ENCODE data around the gene MFAP4.

Gene MFAP4

GRCh38 chr17:19386051-19386929, 700 bp downstream of the MFAP4 start:
- peak overlapping the region; percentile 48 to 56 (median 53) for H3K4me3 ChIP-seq (ENCODE audit: low read depth in 1 of 5, low read length in 5 of 5)
- H3K27me3 ChIP-seq (ENCODE audit: control insufficient read depth in 5 of 5, insufficient read depth in 4 of 5, low read length in 5 of 5), result no peaks in the 10 kb centered on the region
- H3K27ac ChIP-seq (ENCODE audit: low read depth, low read length), result peak overlapping the region; percentile 55
- H3K4me1 ChIP-seq (ENCODE audit: control insufficient read depth in 5 of 5, insufficient read depth in 5 of 5, low read length in 5 of 5), result peaks cover 11 to 60% (median 44%) of the 10 kb centered on the region in 5 donors
- H3K36me3 ChIP-seq (ENCODE audit: control insufficient read depth in 5 of 5, insufficient read depth in 5 of 5, low read length in 5 of 5), result peaks cover 0 to 43% (median 39%) of the 10 kb centered on the region in 5 donors
- H3K9ac ChIP-seq (ENCODE audit: low read length in 5 of 5), result peak overlapping the region in 2 of 5 donors; percentile 41 to 57
- no peaks in the 10 kb centered on the region for H3K9me3 ChIP-seq (ENCODE audit: control insufficient read depth in 5 of 5, low read length in 5 of 5)

- H3K27ac ChIP-seq (ENCODE audit: low read depth, low read length), result peak overlapping the region; percentile 55
- H3K9ac ChIP-seq (ENCODE audit: low read length in 5 of 5), result peak overlapping the region in 1 of 5 donors; percentile 43
- H3K27me3 ChIP-seq (ENCODE audit: control insufficient read depth in 5 of 5, insufficient read depth in 4 of 5, low read length in 5 of 5), result no peaks in the 10 kb centered on the region
- peaks cover 0 to 50% (median 46%) of the 10 kb centered on the region in 5 donors for H3K36me3 ChIP-seq (ENCODE audit: control insufficient read depth in 5 of 5, insufficient read depth in 5 of 5, low read length in 5 of 5)
- no peak overlapping the region for H3K4me3 ChIP-seq (ENCODE audit: low read depth in 1 of 5, low read length in 5 of 5)
- peaks cover 11 to 60% (median 44%) of the 10 kb centered on the region in 5 donors for H3K4me1 ChIP-seq (ENCODE audit: control insufficient read depth in 5 of 5, insufficient read depth in 5 of 5, low read length in 5 of 5)
- no peaks in the 10 kb centered on the region for H3K9me3 ChIP-seq (ENCODE audit: control insufficient read depth in 5 of 5, low read length in 5 of 5)
Observed at GRCh38 chr17:19385521-19385983, 1.4 kb downstream of the MFAP4 start.

- Histone ChIP-seq H3K27me3 (ENCODE audit: control insufficient read depth in 5 of 5, insufficient read depth in 4 of 5, low read length in 5 of 5) (no peaks in the 10 kb centered on the region), H3K4me3 (ENCODE audit: low read depth in 1 of 5, low read length in 5 of 5) (peak overlapping the region in 3 of 5 donors; percentile 12 to 50 (median 24)), H3K9ac (ENCODE audit: low read length in 5 of 5) (peak overlapping the region in 3 of 5 donors; percentile 18 to 43 (median 42)), H3K27ac (ENCODE audit: low read depth, low read length) (peak overlapping the region; percentile 37), H3K9me3 (ENCODE audit: control insufficient read depth in 5 of 5, low read length in 5 of 5) (no peaks in the 10 kb centered on the region), H3K4me1 (ENCODE audit: control insufficient read depth in 5 of 5, insufficient read depth in 5 of 5, low read length in 5 of 5) (peaks cover 11 to 60% (median 44%) of the 10 kb centered on the region in 5 donors), H3K36me3 (ENCODE audit: control insufficient read depth in 5 of 5, insufficient read depth in 5 of 5, low read length in 5 of 5) (peaks cover 0 to 57% (median 53%) of the 10 kb centered on the region in 5 donors)
Observed at GRCh38 chr17:19384723-19385391, 2.1 kb downstream of the MFAP4 start.

GRCh38 chr17:19383681-19384470, 3.1 kb downstream of the MFAP4 start:
- H3K27me3 ChIP-seq (ENCODE audit: control insufficient read depth in 5 of 5, insufficient read depth in 4 of 5, low read length in 5 of 5), result no peaks in the 10 kb centered on the region
- H3K36me3 ChIP-seq (ENCODE audit: control insufficient read depth in 5 of 5, insufficient read depth in 5 of 5, low read length in 5 of 5), result peaks cover 0 to 65% (median 59%) of the 10 kb centered on the region in 5 donors
- no peak overlapping the region for H3K9ac ChIP-seq (ENCODE audit: low read length in 5 of 5)
- no peaks in the 10 kb centered on the region for H3K9me3 ChIP-seq (ENCODE audit: control insufficient read depth in 5 of 5, low read length in 5 of 5)
- H3K4me1 ChIP-seq (ENCODE audit: control insufficient read depth in 5 of 5, insufficient read depth in 5 of 5, low read length in 5 of 5), result peaks cover 16 to 66% (median 51%) of the 10 kb centered on the region in 5 donors
- peak overlapping the region; percentile 7 for H3K27ac ChIP-seq (ENCODE audit: low read depth, low read length)
- no peak overlapping the region for H3K4me3 ChIP-seq (ENCODE audit: low read depth in 1 of 5, low read length in 5 of 5)

GRCh38 chr17:19382531-19383444, 4.2 kb downstream of the MFAP4 start:
- no peaks in the 10 kb centered on the region for H3K27me3 ChIP-seq (ENCODE audit: control insufficient read depth in 5 of 5, insufficient read depth in 4 of 5, low read length in 5 of 5)
- peaks cover 0 to 65% (median 59%) of the 10 kb centered on the region in 5 donors for H3K36me3 ChIP-seq (ENCODE audit: control insufficient read depth in 5 of 5, insufficient read depth in 5 of 5, low read length in 5 of 5)
- no peaks in the 10 kb centered on the region for H3K9me3 ChIP-seq (ENCODE audit: control insufficient read depth in 5 of 5, low read length in 5 of 5)
- no peak overlapping the region for H3K4me3 ChIP-seq (ENCODE audit: low read depth in 1 of 5, low read length in 5 of 5)
- H3K27ac ChIP-seq (ENCODE audit: low read depth, low read length), result no peak overlapping the region
- H3K4me1 ChIP-seq (ENCODE audit: control insufficient read depth in 5 of 5, insufficient read depth in 5 of 5, low read length in 5 of 5), result peaks cover 13 to 64% (median 46%) of the 10 kb centered on the region in 5 donors
- no peak overlapping the region for H3K9ac ChIP-seq (ENCODE audit: low read length in 5 of 5)

- no peak overlapping the region for H3K27ac ChIP-seq (ENCODE audit: low read depth, low read length)
- no peak overlapping the region for H3K9ac ChIP-seq (ENCODE audit: low read length in 5 of 5)
- H3K4me3 ChIP-seq (ENCODE audit: low read depth in 1 of 5, low read length in 5 of 5), result no peak overlapping the region
- H3K36me3 ChIP-seq (ENCODE audit: control insufficient read depth in 5 of 5, insufficient read depth in 5 of 5, low read length in 5 of 5), result peaks cover 0 to 65% (median 59%) of the 10 kb centered on the region in 5 donors
- no peaks in the 10 kb centered on the region for H3K9me3 ChIP-seq (ENCODE audit: control insufficient read depth in 5 of 5, low read length in 5 of 5)
- no peaks in the 10 kb centered on the region for H3K27me3 ChIP-seq (ENCODE audit: control insufficient read depth in 5 of 5, insufficient read depth in 4 of 5, low read length in 5 of 5)
- peaks cover 12 to 62% (median 47%) of the 10 kb centered on the region in 5 donors for H3K4me1 ChIP-seq (ENCODE audit: control insufficient read depth in 5 of 5, insufficient read depth in 5 of 5, low read length in 5 of 5)
Observed at GRCh38 chr17:19381741-19382444, 5.1 kb downstream of the MFAP4 start.

GRCh38 chr17:19381361-19381740, 5.6 kb downstream of the MFAP4 start:
- H3K4me1 ChIP-seq (ENCODE audit: control insufficient read depth in 5 of 5, insufficient read depth in 5 of 5, low read length in 5 of 5), result peaks cover 12 to 59% (median 43%) of the 10 kb centered on the region in 5 donors
- H3K27ac ChIP-seq (ENCODE audit: low read depth, low read length), result no peak overlapping the region
- H3K4me3 ChIP-seq (ENCODE audit: low read depth in 1 of 5, low read length in 5 of 5), result no peak overlapping the region
- H3K9ac ChIP-seq (ENCODE audit: low read length in 5 of 5), result no peak overlapping the region
- H3K27me3 ChIP-seq (ENCODE audit: control insufficient read depth in 5 of 5, insufficient read depth in 4 of 5, low read length in 5 of 5), result no peaks in the 10 kb centered on the region
- peaks cover 0 to 65% (median 59%) of the 10 kb centered on the region in 5 donors for H3K36me3 ChIP-seq (ENCODE audit: control insufficient read depth in 5 of 5, insufficient read depth in 5 of 5, low read length in 5 of 5)
- no peaks in the 10 kb centered on the region for H3K9me3 ChIP-seq (ENCODE audit: control insufficient read depth in 5 of 5, low read length in 5 of 5)

- peaks cover 10 to 54% (median 39%) of the 10 kb centered on the region in 5 donors for H3K4me1 ChIP-seq (ENCODE audit: control insufficient read depth in 5 of 5, insufficient read depth in 5 of 5, low read length in 5 of 5)
Observed at GRCh38 chr17:19380481-19381301, 6.3 kb downstream of the MFAP4 start.

More at GRCh38 chr17:19380481-19381301, 6.3 kb downstream of the MFAP4 start:
- Histone ChIP-seq H3K36me3 (ENCODE audit: control insufficient read depth in 5 of 5, insufficient read depth in 5 of 5, low read length in 5 of 5) (peaks cover 0 to 65% (median 59%) of the 10 kb centered on the region in 5 donors), H3K27ac (ENCODE audit: low read depth, low read length) (no peak overlapping the region), H3K9ac (ENCODE audit: low read length in 5 of 5) (no peak overlapping the region), H3K27me3 (ENCODE audit: control insufficient read depth in 5 of 5, insufficient read depth in 4 of 5, low read length in 5 of 5) (no peaks in the 10 kb centered on the region), H3K9me3 (ENCODE audit: control insufficient read depth in 5 of 5, low read length in 5 of 5) (no peaks in the 10 kb centered on the region), H3K4me3 (ENCODE audit: low read depth in 1 of 5, low read length in 5 of 5) (no peak overlapping the region)

Data from subcutaneous abdominal adipose tissue (tissue), 5 donors.